Activated CD4-positive, alpha-beta T cell treated with anti-CD3 and anti-CD28 coated beads for 48 hours (primary cell): Measurements from ENCODE around the gene ELAVL3.
"Not testable (repeated sequence)": the region's sequence is repeated elsewhere in the genome, so short reads cannot be mapped to it uniquely, and the experiment has no call there.

Source experiments
- DNase-seq: peaks from one replicate; pipeline ENCODE4 v3.0.0-alpha.2; 2020

The ELAVL3 gene

GRCh38 chr19:11458236-11458900 is 22.5 kb downstream of the ELAVL3 start:
- no peak for DNase-seq

DNA sequence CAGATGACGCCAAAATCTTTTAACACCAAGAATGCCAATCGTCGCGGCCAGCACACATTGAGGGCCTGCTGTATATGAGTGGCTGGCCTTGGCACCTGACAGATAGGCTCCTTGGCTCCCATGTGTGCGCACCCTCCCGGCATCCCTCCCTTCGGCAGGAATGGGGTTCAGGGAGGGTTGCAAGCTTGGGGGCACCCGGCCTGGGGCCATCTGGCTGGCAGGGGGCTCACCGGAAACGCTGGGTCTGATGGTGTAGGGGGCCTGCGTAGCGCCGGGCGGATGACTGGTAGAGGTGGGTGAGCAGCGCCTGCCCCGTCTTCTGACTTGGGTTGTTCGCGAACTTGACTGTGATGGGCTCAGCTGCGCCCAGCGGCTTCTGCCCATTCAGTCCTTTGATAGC is 23.0 kb downstream of the ELAVL3 start:
- DNase-seq, result no peak

GRCh38 chr19:11457115-11457514 is 23.7 kb downstream of the ELAVL3 start:
- no peak for DNase-seq

- no peak for DNase-seq
These were observed 24.2 kb downstream of the ELAVL3 start for GRCh38 chr19:11456659-11457058.

GRCh38 chr19:11455233-11455554 is 25.7 kb downstream of the ELAVL3 start:
- not testable (repeated sequence) for DNase-seq

DNA sequence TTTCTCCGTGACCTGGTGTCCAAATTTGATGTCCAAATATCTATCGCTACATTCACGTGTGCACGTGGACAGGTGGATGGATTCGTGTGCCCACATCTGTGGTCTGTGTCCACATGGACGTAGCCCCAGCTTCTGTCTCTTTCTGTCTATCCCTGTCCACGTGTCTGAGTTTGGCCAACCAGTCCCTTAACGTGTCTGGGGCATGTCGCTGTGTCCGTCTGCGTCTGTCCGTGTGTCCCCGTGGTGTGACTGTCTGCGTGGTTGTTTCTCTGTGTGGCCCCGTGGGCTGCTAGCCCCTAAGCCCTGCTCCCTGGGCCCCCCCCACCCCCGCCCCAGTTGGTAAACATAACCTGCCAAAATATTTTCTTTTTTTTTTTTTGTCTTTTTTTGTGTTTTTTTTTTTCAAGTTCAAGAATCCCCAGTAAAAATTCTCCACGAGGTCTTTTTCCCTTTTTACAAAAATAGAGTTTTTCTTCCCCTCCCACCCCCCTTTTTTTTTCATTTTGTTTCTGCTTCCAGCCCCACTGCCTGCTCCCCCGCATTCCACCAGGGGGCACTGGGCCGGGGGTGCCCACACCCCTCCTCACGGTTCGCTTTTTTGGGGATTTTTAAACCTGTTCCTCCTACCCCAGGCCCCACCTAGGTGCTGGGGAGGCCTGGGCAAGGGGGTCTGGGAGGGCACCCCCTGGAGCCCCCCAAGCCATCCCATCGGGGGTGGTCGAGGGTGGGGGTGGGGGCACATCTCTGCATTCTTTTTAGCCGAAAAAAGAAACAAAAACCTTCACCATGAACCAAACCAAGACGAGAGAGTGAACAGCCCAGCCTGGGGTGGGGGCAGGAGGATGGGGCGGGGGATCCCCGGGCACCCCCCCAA is 27.1 kb downstream of the ELAVL3 start:
- DNase-seq, result peak; percentile 31

DNA sequence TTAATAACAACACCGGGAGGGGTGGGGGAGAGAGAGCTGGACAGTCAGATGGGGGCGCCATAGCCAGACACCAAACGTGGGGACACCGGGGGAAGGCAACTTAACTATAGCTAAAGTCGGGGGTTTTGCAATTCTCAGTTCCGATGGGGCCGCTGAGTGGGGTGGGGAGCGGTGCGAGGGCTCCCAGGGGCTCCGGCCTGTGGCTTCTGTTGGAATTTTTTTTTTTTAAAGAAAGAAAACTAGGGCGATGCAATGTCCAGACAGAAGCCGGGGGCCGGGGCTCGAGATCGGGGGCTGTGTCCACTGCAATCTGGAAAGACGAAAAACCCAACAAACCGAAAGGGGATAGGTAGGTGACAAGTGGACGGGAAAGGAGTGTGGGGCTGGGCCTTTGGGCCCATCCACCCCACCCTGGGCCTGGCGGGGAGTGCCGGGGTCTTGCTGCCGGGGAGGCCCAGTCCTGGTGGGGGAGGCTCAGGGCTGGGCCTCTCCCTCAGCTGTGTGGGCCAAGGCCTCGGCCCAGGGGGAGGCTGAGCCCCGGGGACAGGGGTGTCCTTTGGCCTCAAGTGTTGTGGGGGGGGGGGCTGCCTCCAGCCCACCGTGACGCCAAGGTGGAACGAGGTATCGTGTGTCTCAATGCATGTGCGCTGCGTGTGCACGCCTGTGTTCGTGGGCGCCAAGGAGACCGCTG is 28.1 kb downstream of the ELAVL3 start:
- no peak for DNase-seq

DNA sequence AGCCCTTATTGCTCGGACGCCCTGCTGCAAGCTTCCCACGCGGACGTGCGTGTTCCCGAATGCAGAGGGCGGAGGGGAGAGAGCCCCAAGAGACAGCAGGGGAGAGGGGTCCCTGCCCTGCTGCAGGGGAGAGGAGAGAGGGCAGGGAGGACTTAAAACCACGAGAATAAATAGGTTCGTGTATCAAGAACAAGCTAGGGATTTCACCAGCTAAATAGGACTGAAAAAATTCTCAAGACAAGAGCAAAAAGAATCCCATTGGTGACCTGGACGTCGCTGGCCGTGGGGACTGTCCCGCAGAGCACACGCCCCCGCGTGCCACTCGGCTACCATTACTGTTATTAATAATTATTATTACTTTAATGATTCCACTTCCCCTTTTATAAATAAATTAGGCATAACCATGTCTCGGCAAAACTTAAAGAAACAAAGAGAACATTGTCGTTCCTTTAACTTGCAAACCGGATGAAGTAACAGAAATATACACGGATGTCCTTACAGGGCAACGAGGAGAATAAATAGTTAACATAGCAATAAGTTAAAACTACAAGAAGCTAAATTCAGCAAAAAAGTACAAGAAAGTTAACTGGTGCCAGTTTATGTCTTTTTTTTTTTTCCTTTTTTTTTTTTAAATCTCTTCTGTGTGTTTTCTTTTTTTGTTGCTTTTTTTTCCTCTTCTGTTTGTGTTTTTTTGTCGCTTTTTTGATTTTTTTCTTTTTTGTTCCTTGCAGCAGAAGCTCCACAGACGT is 28.8 kb downstream of the ELAVL3 start:
- DNase-seq, result no peak

GRCh38 chr19:11451327-11451870 is 29.4 kb downstream of the ELAVL3 start:
- no peak for DNase-seq

DNA sequence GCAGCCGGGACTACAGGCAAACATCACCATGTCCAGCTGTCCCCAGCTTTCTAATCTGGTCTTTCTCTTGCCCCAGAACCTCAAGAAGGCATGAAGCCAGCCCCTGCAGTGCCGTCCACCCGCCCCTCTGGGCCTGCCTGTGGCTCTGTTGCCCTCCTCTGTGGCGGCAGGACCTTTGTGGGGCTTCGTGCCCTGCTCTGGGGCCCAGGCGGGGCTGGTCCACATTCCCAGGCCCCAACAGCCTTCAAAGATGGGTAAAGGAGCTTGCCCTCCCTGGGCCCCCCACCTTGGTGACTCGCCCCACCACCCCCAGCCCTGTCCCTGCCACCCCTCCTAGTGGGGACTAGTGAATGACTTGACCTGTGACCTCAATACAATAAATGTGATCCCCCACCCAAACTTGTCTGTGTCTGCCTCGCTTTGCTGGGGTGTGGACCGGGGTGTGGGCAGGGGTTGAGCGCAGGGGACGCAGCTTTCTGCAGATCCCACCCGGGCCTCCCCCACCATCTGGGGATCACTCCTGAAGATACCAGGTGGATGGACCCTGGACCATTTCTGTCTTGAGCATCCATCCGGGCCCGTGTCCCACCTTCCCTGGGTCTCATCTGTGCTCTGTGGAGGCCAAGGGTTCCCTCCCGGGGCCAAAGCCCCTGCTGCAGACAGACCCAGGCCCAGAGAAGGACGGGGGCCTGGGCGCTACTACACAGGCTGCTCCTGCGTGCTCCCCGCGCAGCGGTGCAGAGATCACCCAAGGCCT is 30.1 kb downstream of the ELAVL3 start:
- DNase-seq, result no peak

GRCh38 chr19:11448923-11449554 is 31.8 kb downstream of the ELAVL3 start:
- no peak for DNase-seq

DNA sequence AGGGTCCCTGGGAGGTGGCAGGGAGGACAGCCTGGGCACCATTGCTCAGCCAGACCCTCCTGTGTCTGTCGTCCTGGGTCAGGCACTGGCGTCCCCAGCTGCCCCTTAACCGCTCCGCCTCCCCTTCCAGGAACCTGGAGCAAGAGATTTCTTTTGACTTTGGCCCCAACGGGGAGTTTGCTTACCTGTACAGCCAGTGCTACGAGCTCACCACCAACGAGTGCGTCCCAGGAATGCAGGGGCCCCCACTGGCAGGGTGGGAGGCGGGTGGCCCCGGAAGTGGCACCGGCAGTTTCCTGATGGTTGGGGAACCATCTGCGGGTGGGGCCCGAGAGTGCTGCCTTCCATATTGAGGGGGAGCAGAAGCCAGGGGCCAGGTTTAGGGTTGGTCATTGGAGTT is 32.4 kb downstream of the ELAVL3 start:
- no peak for DNase-seq

DNA sequence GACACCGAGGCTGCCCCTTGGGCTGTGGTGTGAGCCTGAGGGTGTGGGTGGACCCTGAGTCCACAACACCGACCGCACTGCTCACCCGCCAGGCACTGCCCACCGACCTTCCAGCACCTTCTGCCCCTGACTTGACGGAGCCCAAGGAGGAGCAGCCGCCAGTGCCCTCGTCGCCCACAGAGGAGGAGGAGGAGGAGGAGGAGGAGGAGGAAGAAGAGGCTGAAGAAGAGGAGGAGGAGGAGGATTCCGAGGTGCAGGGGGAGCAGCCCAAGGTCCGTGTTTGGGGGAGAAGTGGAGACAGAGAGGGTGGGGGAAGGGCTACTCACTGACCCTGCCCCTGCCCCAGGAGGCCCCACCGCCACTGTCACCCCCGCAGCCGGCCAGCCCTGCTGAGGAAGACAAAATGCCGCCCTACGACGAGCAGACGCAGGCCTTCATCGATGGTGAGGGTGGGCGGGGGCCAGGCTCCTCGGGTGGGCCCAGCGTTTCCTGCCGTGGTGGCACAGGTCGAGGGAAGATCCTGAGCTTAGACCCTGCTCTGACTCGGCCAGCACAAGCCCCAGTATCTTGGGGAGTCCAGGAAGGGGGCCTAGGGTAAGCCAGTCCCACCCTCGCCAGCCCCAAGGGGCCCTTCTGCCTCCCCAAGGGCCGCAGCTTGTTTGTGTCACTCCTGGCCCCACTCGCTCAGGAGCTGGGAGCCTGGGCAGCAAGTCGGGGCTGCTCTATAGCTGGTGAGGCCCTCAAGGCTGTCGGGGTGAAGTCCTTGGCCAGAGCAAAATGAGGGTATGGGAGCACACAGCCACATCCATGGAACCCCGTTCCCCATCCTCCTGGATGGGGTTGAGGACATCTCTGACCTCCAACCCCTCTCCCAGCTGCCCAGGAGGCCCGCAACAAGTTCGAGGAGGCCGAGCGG is 33.2 kb downstream of the ELAVL3 start:
- no peak for DNase-seq

DNA sequence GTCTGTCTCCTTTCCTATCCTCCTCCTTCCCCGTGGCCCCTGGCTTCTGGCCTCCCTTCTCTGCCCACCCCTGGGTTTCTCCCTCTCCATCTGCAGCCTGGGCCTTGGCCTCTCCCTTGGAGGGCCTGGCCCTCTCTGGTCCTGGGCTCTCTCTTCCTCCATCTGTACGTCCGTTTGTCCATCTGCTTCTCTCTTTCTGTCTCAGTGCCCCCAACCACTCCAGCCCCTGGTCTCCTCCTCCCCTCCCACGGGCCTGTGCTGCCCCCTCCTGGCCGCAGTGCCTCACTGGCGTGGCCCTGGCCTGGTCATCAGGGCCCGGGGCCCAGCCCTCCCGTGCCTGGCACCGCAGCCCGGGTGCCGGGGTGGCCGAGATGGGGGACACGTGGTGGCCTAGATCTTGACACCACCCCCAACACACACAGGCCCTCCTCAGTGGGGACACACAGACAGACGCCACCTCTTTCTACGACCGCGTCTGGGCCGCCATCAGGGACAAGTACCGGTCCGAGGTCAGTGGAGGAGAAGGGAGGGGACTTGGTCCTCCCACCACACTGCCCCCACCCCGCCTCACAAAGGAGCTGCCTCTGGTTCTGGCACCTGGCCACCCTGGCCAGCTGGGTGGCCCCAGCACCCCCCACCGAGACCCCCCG is 34.1 kb downstream of the ELAVL3 start:
- peak; percentile 62 for DNase-seq

GRCh38 chr19:11446271-11446651 is 34.6 kb downstream of the ELAVL3 start:
- no peak for DNase-seq

- no peak for DNase-seq
These were observed 35.7 kb downstream of the ELAVL3 start for GRCh38 chr19:11445141-11445540.

- DNase-seq, result no peak
These were observed 36.8 kb downstream of the ELAVL3 start for GRCh38 chr19:11444059-11444458.

DNA sequence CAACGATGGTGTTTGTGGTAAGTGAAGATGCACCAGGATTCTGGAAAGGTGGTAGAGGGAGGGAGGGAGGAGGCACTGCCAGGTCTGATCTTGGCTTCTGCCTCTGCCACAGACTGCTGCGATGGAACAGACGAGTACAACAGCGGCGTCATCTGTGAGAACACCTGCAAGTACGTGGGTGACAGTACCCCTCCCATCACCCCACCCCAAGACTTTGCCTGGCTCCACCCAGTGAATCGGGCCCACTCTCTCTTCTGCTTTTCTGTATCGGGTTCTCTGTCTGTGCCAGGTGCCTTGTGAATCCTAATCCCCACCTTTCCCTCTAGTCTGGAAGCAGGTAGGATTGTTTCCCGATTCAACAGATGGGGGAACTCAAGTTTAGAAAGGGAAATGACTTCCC is 42.9 kb downstream of the ELAVL3 start:
- no peak for DNase-seq

DNA sequence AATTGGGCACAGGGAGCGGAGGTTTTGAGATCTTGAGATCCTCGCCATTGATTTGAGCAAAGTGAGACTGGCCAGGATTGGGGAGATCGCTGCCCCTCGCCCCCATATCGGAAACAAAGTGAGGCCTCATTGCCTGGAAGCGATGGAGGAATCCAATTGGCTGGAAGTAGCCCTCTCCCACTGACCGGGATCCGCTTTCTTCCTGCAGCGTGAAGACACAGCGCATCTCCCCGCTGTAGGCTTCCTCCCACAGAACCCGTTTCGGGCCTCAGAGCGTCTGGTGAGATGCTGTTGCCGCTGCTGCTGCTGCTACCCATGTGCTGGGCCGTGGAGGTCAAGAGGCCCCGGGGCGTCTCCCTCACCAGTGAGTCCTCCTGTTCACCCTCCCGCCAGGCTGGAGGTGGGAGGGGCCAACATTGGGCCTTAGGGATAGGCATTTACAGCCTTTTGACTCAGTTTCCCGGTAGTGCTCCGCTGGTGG is 45.0 kb downstream of the ELAVL3 start:
- DNase-seq, result peak; percentile 42
